Activated T-helper 2 cell treated with anti-CD3 and anti-CD28 coated beads, Interferon-gamma antibody, Interleukin-2, Interleukin-4, amounts not matched to agents 10 μg/mL and 5 μg/mL and 100 μg/mL, durations not matched to agents 14 hours and 24 hours and 36 hours (primary cell): ENCODE data around the gene THEMIS2. TPM values are rescaled to one million over a fixed set of nuclear protein-coding genes. Genes with fewer than 3 reads are reported as not detected.
A peak's percentile ranks its signal among the peaks of the same experiment; 100 is the strongest.

ENCODE experiments used
- DNase-seq: peaks from one replicate; pipeline ENCODE4 v3.0.0; 2021; ENCODE audit warnings: low spot score
- H3K27ac Mint-ChIP-seq: one replicate; pipeline ENCODE4 v1.8.0; 2021; ENCODE audit warnings: mixed read lengths
- H3K27me3 Mint-ChIP-seq: one replicate; pipeline ENCODE4 v1.8.0; 2021; ENCODE audit warnings: low read depth, mixed read lengths
- H3K36me3 Mint-ChIP-seq: one replicate; pipeline ENCODE4 v1.8.0; 2021; ENCODE audit warnings: low read depth, mixed read lengths
- H3K4me1 Mint-ChIP-seq: one replicate; pipeline ENCODE4 v1.8.0; 2021; ENCODE audit warnings: low read depth, mixed read lengths
- H3K4me3 Mint-ChIP-seq: one replicate; pipeline ENCODE4 v1.8.0; 2021; ENCODE audit warnings: low read depth, mild to moderate bottlenecking, moderate library complexity, mixed read lengths
- H3K9me3 Mint-ChIP-seq: one replicate; pipeline ENCODE4 v1.8.0; 2021; ENCODE audit warnings: mixed read lengths
- intact Hi-C: fragments of 100-400 bp; cut with micrococcal nuclease; formaldehyde crosslinking; loops from one replicate; pipeline ENCODE4 v1.15.1; 2023
- total RNA-seq: library from RNA; stranded (reverse); gene quantifications from 2 replicates; pipeline ENCODE4 v1.2.3, GENCODE V29; 2022

The THEMIS2 gene
- total RNA-seq, 1 donor from 2014 or later = 29.1 TPM

DNA sequence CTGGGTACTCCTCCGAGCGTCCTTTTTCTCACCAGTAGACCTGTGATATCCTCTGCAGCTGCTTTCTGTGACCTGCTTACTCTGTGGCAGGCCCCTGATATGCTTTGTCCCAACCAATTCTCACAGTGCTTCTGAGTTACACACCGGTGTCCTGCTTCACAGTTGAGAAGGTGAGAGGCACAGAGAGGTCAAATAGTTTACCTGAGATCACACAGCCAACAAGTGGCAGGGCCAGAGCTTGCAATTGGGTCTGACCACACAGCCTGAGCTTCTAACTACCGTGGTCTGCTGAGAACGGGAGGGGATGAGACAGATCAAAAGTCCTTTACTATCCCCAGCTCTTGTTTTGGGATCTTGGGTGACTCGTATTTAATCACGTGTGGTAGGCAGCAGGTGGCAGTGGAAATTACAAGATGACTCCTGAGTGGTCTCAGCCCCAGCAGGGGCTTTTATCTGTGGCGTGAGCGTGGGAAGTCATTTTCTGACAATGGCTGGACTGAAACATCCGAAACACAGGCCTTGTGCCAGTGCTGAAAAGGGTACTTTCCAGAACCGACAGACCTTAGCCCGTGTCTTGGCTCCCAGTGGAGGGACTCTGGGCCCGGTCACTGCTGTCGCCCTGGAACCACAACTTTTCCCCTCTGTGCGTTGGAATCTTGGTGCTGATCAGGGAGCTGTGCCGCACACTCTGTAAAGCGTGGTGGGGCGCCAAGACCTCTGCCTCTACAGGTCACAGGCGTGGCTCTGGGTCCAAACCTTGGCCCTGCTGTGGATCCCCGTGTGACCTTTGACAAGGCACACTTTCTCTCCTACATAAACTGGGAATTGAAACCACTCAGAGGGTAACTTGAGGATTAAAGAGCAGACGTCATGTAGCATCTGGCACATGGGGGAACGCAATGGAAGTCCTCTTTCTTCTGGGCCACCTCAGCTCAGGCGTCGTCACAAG, 11.9 kb downstream of the THEMIS2 start:
- H3K4me3 Mint-ChIP-seq = no peak overlapping the region
- peaks cover 50% of the 10 kb centered on the region for H3K4me1 Mint-ChIP-seq
- no peaks in the 10 kb centered on the region for H3K9me3 Mint-ChIP-seq
- peaks cover 81% of the 10 kb centered on the region for H3K36me3 Mint-ChIP-seq
- intact Hi-C loops = no loop called here
- peak overlapping the region; percentile 35 for H3K27ac Mint-ChIP-seq
- DNase-seq = no peak
- no peaks in the 10 kb centered on the region for H3K27me3 Mint-ChIP-seq

DNA sequence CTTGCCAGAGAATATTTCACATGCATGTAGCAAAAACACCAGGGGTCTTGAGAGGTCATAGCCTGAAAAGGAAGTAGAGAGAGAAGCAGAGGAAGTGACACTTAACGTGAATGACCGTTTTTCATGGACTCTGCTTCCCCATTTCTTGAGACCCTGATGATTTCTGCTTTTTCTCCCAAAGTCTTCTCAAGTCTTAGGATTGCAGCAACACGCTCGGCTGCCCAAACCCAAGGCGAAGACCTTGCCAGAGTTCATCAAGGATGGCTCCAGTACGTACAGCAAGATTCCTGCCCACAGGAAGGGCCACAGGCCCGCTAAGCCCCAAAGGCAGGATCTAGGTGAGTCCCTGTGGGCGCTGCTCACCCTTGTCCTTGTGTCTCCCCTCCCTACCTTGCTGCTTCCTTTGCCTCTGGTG, 12.8 kb downstream of the THEMIS2 start:
- peak overlapping the region; percentile 6 for H3K27ac Mint-ChIP-seq
- H3K4me1 Mint-ChIP-seq = peaks cover 51% of the 10 kb centered on the region

GRCh38 chr1:27885621-27886352, 13.4 kb downstream of the THEMIS2 start:
- Mint-ChIP-seq H3K9me3 (no peaks in the 10 kb centered on the region), H3K36me3 (peaks cover 82% of the 10 kb centered on the region)
- no peak for DNase-seq

More for the DNA sequence above, 12.8 kb downstream of the THEMIS2 start:
- DNase-seq = no peak
- H3K27me3 Mint-ChIP-seq = no peaks in the 10 kb centered on the region
- no peak overlapping the region for H3K4me3 Mint-ChIP-seq
- H3K36me3 Mint-ChIP-seq = peaks cover 76% of the 10 kb centered on the region
- intact Hi-C loops = no loop called here
- H3K9me3 Mint-ChIP-seq = no peaks in the 10 kb centered on the region

DNA sequence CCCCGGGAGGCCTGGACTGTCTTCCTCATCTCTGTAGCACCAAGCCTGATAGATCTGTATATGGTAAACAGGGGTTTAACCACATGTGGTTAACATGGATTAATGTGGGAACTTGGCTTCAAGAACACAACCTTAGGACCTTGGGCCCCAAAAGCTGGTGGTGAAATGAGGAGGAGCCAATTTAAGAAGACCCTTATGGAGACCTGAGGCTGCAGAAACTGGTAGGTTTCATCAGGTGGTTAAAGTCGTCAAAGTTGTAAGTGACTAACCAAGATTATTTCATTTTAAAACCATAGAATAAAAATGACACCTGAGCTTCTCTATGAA, 14.0 kb downstream of the THEMIS2 start:
- peak overlapping the region; percentile 82 for H3K27ac Mint-ChIP-seq
- peaks cover 85% of the 10 kb centered on the region for H3K36me3 Mint-ChIP-seq
- no peak for DNase-seq
- intact Hi-C loops = loop anchor here (2.0 kb wide), 1 partner anchor 14 kb away; the partner anchor contains the start of gene THEMIS2
- no peaks in the 10 kb centered on the region for H3K27me3 Mint-ChIP-seq
- H3K4me3 Mint-ChIP-seq = no peak overlapping the region
- H3K9me3 Mint-ChIP-seq = no peaks in the 10 kb centered on the region
- H3K4me1 Mint-ChIP-seq = peaks cover 62% of the 10 kb centered on the region

More at GRCh38 chr1:27885621-27886352, 13.4 kb downstream of the THEMIS2 start:
- no peak overlapping the region for H3K27ac Mint-ChIP-seq
- intact Hi-C loops = loop anchor here (2.0 kb wide), 1 partner anchor 13 kb away; the partner anchor contains the start of gene THEMIS2
- no peaks in the 10 kb centered on the region for H3K27me3 Mint-ChIP-seq
- H3K4me3 Mint-ChIP-seq = no peak overlapping the region
- H3K4me1 Mint-ChIP-seq = peaks cover 57% of the 10 kb centered on the region

DNA sequence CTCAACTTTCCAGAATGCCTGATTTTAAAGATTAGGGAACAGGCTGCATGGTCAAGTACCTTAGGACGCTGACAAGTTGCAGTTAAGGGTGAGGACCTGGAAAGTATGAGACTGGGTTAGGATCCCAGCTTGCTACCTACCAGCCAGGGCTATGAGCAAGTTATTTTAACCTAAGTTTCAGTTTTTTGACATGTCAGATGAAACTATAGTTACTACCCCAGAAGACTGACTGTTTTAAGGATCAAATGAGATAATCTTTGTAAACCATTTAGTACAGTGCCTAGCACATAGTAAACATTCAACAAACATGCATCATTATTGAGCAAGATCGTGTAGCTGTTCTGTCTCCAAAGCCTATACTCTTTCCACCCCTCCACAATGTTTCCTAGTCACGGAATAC, 14.4 kb downstream of the THEMIS2 start:
- peaks cover 66% of the 10 kb centered on the region for H3K4me1 Mint-ChIP-seq
- H3K36me3 Mint-ChIP-seq = peaks cover 85% of the 10 kb centered on the region
- H3K27ac Mint-ChIP-seq = peak overlapping the region; percentile 82
- no peaks in the 10 kb centered on the region for H3K9me3 Mint-ChIP-seq
- no peaks in the 10 kb centered on the region for H3K27me3 Mint-ChIP-seq
- peak overlapping the region; percentile 31 for H3K4me3 Mint-ChIP-seq
- DNase-seq = no peak
- intact Hi-C loops = loop anchor here (2.0 kb wide), 1 partner anchor 14 kb away; the partner anchor contains the start of gene THEMIS2

DNA sequence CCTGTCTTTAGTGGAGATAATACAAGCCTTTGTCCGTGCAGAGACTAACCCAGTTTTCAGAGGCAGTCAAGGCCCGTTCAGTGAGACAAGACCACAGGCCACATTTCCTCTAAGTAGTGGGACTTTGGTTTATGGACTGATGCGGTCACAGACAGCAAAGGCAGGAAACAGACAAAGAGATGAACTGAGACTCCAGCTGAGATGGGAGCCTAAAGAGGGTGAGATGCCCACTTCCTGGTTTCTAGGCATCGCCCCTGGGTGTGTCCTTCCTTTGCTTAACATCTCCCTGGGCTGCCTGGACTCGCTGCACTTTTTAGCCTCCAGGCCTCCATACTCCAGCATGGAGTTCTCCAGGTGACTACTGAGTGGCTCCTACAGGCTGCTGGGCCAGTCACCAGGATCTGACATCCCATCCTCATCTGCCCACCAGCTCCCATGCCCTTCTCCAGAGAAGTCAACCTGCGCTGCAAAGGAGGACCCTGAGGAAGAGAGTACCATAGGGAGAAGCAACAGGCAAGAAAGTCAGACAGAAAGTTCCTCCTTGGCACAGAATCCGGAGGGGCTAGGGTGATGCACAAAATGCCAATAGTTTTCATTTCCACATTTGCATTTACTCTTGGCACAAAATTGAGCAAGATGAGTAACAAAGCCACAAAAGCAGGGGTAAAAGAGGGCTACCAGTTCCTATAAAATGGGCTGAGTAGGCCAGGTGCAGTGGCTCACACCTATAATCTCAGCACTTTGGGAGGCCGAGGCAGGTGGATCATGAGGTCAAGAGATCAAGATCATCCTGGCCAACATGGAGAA, 15.1 kb downstream of the THEMIS2 start:
- Mint-ChIP-seq H3K27me3 (no peaks in the 10 kb centered on the region), H3K36me3 (peaks cover 89% of the 10 kb centered on the region), H3K4me1 (peaks cover 73% of the 10 kb centered on the region), H3K4me3 (peak overlapping the region; percentile 40), H3K9me3 (no peaks in the 10 kb centered on the region), H3K27ac (peak overlapping the region; percentile 82)
- peak; percentile 62 for DNase-seq
- intact Hi-C loops = loop anchor here (2.0 kb wide), 1 partner anchor 15 kb away; the partner anchor contains the start of gene THEMIS2

- intact Hi-C loops = no loop called here
- no peak overlapping the region for H3K4me3 Mint-ChIP-seq
- peak overlapping the region; percentile 33 for H3K27ac Mint-ChIP-seq
- no peaks in the 10 kb centered on the region for H3K9me3 Mint-ChIP-seq
- H3K27me3 Mint-ChIP-seq = no peaks in the 10 kb centered on the region
- H3K36me3 Mint-ChIP-seq = peaks cover 84% of the 10 kb centered on the region
- no peak for DNase-seq
- peaks cover 69% of the 10 kb centered on the region for H3K4me1 Mint-ChIP-seq
Observed at GRCh38 chr1:27889506-27889905, 17.2 kb downstream of the THEMIS2 start.

DNA sequence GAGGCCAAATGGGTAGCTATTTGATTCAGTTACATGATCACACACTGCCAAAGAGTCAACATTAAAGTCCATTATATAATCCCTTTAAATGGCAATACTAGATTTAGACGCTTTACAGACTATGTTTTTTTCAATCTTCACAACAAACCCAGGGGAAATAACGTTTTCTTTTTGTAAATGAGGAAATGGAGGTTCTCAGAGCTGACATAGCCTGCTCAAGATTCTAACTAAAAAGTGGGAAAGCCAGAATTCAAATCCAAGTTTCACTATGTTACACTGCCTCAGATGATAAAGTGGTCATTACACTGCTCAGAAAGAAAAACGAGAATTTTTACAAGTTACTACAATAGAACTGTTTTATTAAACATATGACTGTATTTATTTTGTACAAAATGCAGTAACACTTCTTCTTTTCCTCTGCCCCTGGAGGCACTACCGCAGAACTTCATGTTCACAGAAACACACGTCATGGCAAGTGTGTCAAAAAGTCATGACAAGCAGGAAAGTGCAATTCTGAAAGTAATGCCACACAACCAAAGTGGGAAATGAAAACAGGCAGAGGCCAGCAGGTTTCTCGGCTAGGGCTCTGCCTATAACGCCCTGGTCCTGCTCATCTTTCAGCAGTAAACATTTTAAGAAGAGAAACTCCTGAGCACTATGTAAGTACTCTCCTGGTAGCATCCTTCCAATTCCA, 19.0 kb downstream of the THEMIS2 start:
- Mint-ChIP-seq H3K4me3 (peak overlapping the region; percentile 18), H3K36me3 (peaks cover 80% of the 10 kb centered on the region)

DNA sequence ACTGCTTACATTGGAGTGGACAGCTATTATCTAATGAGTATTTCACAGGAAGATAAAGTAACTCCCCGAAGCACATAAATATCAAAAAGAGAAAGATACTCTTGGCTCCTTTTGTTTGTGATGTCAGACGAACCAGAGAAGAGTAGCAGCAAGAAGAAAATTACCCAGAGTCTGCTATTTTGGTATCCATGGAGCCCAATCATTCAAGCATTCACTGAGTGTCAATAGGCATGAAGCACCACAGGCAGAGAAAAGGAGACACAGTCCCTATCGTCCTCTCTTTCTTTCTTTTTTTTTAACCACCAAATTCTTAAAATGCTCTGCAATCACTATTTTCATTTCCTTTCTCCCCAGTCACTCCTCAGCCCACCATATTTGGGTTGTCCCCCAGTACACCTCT, 22.2 kb downstream of the THEMIS2 start:
- no peaks in the 10 kb centered on the region for H3K27me3 Mint-ChIP-seq
- intact Hi-C loops = no loop called here
- DNase-seq = no peak
- peaks cover 61% of the 10 kb centered on the region for H3K36me3 Mint-ChIP-seq
- peak overlapping the region; percentile 40 for H3K27ac Mint-ChIP-seq
- peaks cover 34% of the 10 kb centered on the region for H3K4me1 Mint-ChIP-seq
- H3K4me3 Mint-ChIP-seq = no peak overlapping the region
- no peaks in the 10 kb centered on the region for H3K9me3 Mint-ChIP-seq

More for the DNA sequence above, 19.0 kb downstream of the THEMIS2 start:
- peak; percentile 60 for DNase-seq
- Mint-ChIP-seq H3K27me3 (no peaks in the 10 kb centered on the region), H3K27ac (peak overlapping the region; percentile 88), H3K4me1 (peaks cover 54% of the 10 kb centered on the region), H3K9me3 (no peaks in the 10 kb centered on the region)
- intact Hi-C loops = no loop called here

DNA sequence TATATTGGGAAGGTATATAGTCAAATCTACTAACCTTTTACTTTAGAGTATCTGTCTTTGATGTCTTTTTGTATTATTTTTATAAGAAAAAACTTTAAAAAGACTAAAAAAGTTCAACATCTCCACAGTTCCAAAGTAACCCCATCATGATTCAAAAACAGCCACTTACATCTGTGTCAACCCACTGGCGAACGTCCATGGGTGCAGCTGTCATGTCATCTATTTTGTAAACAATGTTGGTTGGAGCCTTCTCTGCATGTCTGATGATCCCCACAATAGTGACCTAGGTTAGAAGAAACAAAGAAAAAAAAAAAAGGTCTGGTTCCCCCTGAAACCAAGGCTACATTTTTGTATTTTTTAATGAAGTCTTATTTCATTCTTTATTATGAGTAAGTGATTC, 34.4 kb downstream of the THEMIS2 start:
- Mint-ChIP-seq H3K4me1 (peaks cover 8% of the 10 kb centered on the region), H3K9me3 (no peaks in the 10 kb centered on the region), H3K36me3 (peaks cover 67% of the 10 kb centered on the region), H3K4me3 (no peak overlapping the region), H3K27me3 (no peaks in the 10 kb centered on the region), H3K27ac (no peak overlapping the region)
- intact Hi-C loops = no loop called here
- DNase-seq = no peak

DNA sequence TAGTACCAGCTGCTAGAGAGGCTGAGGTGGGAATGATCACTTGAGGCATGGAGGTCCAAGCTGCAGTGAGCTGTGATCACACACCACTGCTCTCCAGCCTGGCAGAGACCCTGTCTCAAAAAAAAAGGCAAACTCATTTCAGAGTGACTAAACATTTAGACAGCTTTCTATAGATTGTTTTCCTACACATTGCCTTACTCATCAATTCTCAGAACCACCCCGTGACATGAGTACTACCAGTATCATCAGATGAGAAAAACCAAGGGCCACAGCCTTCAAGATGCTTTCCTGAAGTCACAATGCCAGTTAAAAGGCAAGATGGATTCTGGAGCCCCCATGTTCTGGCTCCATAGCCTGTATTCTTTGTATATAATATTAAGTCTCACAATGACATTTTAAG, 40.1 kb downstream of the THEMIS2 start:
- intact Hi-C loops = loop anchor here (1.0 kb wide), 1 partner anchor 54 kb away; no protein-coding TSS in a partner anchor
- DNase-seq = no peak
- Mint-ChIP-seq H3K27ac (peak overlapping the region; percentile 89), H3K4me3 (peak overlapping the region; percentile 54), H3K27me3 (peaks cover 2% of the 10 kb centered on the region), H3K4me1 (peaks cover 22% of the 10 kb centered on the region), H3K36me3 (peaks cover 46% of the 10 kb centered on the region), H3K9me3 (peaks cover 6% of the 10 kb centered on the region)
